ENCODE results near the gene INHA.

GRCh38 chr2:219544567-219544966 is 27.5 kb upstream of the INHA start:
- TF ChIP-seq POLR2A (IDR thresholded peaks at IDR 0.05) (no peak), CTCF (IDR thresholded peaks at IDR 0.05) (no peak)

Data from adrenal gland (tissue), 5 donors.